Measurements from ENCODE around the gene BTN3A1.
A peak's percentile ranks its signal among the peaks of the same experiment; 100 is the strongest.
"Not testable (repeated sequence)": the region's sequence is repeated elsewhere in the genome, so short reads cannot be mapped to it uniquely, and the experiment has no call there.

The BTN3A1 gene

GRCh38 chr6:26445934-26446667, 44.0 kb downstream of the BTN3A1 start:
- DNase-seq, result no peak

- no peak for DNase-seq
Observed at GRCh38 chr6:26447257-26447656, 45.2 kb downstream of the BTN3A1 start.

GRCh38 chr6:26450240-26450639, 48.2 kb downstream of the BTN3A1 start:
- DNase-seq, result no peak

- no peak for DNase-seq
Observed at GRCh38 chr6:26452631-26453235, 50.7 kb downstream of the BTN3A1 start.

- no peak for DNase-seq
Observed at GRCh38 chr6:26454631-26455030, 52.6 kb downstream of the BTN3A1 start.

- DNase-seq, result no peak
Observed at GRCh38 chr6:26455357-26455970, 53.4 kb downstream of the BTN3A1 start.

- no peak for DNase-seq
Observed at GRCh38 chr6:26457264-26457805, 55.3 kb downstream of the BTN3A1 start.

- peak; percentile 60 for DNase-seq
Observed at GRCh38 chr6:26457806-26458688, 56.0 kb downstream of the BTN3A1 start, which contains the start of gene BTN2A1. Gene BTN2A1 (plus strand): TSS chr6:26457955. CDS start chr6:26458637, 682 bp downstream.

GRCh38 chr6:26459023-26459810, 57.1 kb downstream of the BTN3A1 start:
- no peak for DNase-seq

GRCh38 chr6:26461353-26461752, 59.3 kb downstream of the BTN3A1 start:
- DNase-seq, result not testable (repeated sequence)

- DNase-seq, result no peak
Observed at GRCh38 chr6:26464014-26464413, 61.9 kb downstream of the BTN3A1 start.

GRCh38 chr6:26464416-26465131, 62.5 kb downstream of the BTN3A1 start:
- DNase-seq, result no peak
